ENCODE measurements around the gene KEAP1.

DNA sequence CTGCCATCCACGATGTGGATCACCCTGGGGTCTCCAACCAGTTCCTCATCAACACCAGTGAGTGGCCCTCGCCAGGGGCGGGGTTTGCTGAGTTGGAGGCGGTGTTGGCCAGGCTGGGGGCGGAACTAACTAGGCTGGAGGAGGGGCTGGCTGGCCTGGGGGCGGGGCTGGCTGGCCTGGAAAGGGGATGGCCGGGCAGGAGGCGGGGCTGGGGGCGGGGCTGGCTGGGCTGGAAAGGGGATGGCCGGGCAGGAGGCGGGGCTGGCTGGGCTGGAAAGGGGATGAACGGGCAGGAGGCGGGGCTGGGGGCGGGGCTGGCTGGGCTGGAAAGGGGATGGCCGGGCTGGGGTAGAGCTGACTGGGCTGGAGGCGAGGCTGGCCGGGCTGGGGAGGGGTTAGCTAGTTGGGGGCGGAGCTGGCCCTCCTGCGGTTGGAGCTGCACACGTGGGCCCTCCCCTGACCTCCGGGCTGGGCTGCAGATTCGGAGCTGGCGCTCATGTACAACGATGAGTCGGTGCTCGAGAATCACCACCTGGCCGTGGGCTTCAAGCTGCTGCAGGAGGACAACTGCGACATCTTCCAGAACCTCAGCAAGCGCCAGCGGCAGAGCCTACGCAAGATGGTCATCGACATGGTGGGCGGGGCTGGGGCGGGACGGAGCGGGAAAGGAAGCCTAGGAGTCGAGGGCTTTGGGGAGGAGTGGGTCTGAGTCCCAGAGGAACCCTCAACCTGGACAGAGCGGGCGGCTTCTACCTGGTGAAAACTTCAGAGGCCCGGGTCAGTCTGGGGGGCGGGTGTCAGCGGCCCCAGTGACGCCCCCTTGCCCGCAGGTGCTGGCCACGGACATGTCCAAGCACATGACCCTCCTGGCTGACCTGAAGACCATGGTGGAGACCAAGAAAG is 41.9 kb downstream of the KEAP1 start:
- TF ChIP-seq, protein P1, sequence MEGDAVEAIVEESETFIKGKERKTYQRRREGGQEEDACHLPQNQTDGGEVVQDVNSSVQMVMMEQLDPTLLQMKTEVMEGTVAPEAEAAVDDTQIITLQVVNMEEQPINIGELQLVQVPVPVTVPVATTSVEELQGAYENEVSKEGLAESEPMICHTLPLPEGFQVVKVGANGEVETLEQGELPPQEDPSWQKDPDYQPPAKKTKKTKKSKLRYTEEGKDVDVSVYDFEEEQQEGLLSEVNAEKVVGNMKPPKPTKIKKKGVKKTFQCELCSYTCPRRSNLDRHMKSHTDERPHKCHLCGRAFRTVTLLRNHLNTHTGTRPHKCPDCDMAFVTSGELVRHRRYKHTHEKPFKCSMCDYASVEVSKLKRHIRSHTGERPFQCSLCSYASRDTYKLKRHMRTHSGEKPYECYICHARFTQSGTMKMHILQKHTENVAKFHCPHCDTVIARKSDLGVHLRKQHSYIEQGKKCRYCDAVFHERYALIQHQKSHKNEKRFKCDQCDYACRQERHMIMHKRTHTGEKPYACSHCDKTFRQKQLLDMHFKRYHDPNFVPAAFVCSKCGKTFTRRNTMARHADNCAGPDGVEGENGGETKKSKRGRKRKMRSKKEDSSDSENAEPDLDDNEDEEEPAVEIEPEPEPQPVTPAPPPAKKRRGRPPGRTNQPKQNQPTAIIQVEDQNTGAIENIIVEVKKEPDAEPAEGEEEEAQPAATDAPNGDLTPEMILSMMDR (IDR thresholded peaks at IDR 0.05; ENCODE audit: poor library complexity, severe bottlenecking) = no peak
- no peak for TF ChIP-seq EZH2 (IDR thresholded peaks at IDR 0.05; ENCODE audit: borderline replicate concordance, insufficient read depth, low read length, poor library complexity, severe bottlenecking)
- no peak for TF ChIP-seq POLR2AphosphoS5 (IDR thresholded peaks at IDR 0.05)
- TF ChIP-seq, protein P2, sequence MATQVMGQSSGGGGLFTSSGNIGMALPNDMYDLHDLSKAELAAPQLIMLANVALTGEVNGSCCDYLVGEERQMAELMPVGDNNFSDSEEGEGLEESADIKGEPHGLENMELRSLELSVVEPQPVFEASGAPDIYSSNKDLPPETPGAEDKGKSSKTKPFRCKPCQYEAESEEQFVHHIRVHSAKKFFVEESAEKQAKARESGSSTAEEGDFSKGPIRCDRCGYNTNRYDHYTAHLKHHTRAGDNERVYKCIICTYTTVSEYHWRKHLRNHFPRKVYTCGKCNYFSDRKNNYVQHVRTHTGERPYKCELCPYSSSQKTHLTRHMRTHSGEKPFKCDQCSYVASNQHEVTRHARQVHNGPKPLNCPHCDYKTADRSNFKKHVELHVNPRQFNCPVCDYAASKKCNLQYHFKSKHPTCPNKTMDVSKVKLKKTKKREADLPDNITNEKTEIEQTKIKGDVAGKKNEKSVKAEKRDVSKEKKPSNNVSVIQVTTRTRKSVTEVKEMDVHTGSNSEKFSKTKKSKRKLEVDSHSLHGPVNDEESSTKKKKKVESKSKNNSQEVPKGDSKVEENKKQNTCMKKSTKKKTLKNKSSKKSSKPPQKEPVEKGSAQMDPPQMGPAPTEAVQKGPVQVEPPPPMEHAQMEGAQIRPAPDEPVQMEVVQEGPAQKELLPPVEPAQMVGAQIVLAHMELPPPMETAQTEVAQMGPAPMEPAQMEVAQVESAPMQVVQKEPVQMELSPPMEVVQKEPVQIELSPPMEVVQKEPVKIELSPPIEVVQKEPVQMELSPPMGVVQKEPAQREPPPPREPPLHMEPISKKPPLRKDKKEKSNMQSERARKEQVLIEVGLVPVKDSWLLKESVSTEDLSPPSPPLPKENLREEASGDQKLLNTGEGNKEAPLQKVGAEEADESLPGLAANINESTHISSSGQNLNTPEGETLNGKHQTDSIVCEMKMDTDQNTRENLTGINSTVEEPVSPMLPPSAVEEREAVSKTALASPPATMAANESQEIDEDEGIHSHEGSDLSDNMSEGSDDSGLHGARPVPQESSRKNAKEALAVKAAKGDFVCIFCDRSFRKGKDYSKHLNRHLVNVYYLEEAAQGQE (IDR thresholded peaks at IDR 0.05; ENCODE audit: borderline replicate concordance) = no peak
- no peak for TF ChIP-seq SMC3 (conservative IDR thresholded peaks at IDR 0.05; ENCODE audit: poor library complexity)
- TF ChIP-seq TAF1 (IDR thresholded peaks at IDR 0.05; ENCODE audit: low read depth) = no peak
- no peak for TF ChIP-seq RAD21 (conservative IDR thresholded peaks at IDR 0.05)

Data from neural cell (in vitro differentiated cells).